HG03457 (cell line): Measurements from ENCODE around the gene TEDC2.
A peak's percentile ranks its signal among the peaks of the same experiment; 100 is the strongest.
"Not testable (repeated sequence)": the region's sequence is repeated elsewhere in the genome, so short reads cannot be mapped to it uniquely, and the experiment has no call there.

Source experiments
- ATAC-seq: cut with Tn5 transposase; IDR thresholded peaks from one replicate; pipeline ENCODE4 v1.9.1; 2021; ENCODE audit warnings: moderate number of reproducible peaks; ENCODE audit not compliant: unreplicated experiment

TEDC2 gene

DNA sequence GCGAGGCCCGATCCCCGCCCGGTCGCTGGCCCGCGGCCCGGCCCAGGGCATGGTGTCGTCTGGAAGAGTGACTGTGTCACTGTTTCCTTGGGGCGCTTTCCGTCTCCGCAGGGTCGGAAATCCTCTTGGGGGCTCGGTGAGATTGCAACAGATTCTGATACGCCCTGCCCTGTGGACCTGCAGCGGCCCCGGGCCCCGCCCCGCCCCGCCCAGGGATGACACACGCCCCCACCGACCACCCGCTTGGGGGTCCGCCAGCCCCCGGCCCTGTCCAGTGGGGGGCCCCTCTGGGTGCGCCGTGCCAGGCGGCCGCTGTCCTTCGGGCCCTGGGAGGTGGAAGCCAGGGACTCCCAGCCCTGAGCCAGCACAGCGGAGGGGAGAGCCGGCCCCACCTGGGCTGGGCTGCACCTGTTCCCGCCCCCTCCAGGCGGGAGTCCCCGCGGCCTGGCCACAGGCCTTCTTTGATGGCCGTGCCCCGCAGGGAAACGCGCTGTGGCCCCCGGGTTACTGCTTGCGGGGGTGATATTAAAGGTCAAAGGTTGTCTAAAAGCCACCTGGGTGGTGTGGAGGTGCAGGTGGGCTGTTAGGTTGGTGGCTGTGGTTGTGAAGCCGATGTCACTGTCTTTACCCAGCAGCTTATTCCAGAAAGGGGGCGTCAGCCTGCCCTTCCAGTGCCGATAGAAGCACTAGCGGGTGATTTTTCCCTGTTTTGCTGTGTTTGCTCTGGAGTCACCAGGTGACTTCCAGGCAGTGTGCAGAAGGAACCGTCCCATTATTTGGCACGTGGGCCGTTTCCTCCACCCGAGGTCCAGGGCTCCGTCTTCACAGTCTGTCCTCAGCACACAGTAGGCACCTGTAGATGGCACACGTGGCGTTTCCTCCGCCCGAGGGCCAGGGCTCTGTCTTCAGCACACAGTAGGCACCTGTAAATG is 15.8 kb downstream of the TEDC2 start:
- ATAC-seq: peak; percentile 2

DNA sequence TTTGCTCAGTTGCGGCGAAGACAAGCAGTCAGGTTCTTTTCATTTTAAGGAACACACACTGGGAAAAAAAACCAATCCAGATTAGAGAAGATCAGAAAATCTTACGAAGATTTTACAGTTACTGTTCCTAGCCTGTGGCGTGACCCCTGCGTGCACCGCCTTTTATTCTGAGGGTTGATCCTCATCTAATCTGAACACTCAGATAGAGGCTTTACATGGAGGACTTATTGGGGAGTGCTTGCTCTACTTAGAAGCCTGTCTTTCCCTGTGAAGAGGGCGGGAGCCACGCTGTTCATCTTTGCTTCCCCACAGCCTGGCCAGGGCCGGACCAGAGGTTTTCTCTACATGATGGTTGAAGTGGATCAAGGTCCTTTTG is 16.4 kb downstream of the TEDC2 start:
- ATAC-seq: no peak

DNA sequence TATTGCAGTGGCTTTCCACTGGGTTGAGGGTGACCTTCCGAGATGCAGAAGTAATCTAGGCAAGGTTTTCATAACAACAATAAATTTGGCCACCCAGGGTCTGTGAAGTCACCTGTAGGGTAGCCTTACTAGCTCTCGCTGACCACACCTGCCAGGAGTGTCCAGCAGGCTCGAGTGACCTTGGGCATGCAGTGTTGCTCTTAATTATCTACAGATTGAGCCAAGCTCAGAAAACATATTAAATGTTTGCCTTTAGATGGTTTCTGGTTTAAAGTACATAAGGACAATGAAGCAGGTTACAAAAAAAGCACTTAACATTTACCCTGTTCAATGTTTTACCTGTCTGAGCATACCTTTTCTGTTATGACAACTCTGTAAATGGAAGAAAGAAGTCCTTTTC is 16.8 kb downstream of the TEDC2 start:
- no peak for ATAC-seq

DNA sequence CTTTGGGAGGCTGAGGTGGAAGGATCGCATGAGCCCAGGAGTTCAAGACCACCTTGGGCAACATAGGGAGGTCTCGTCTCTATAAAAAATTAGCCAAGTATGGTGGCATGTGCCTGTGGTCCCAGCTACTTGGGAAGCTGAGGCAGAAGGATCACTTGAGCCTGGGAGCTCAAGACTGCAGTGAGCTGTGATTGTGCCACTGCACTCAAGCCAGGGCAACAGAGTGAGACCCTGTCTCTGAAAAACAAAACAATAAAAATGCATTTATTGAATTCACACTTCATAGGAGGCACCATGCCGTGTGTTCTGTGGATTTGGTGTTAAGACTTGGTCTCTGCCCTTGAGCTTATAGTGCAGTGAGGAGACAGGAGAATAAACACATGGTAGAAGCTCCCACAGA is 17.4 kb downstream of the TEDC2 start:
- ATAC-seq: no peak

DNA sequence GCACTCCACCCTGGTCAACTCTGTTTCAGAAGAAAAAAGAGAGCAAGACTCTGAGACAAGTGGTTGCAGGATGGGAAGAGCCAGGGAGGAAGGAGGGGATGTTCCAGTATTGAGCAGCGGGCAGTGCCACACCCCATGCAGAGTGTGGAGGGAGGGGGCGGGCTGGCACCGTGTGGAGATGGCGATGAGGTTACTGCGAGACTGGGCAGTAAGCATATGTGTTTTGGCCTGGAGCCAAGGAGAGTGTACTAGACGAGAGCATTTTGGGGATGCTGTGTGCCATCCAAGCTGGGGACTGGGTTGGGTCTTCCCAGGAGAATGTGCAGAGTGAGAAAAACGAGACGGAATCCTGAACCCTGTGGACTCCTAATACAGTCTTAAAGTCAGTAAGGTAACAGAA is 18.4 kb downstream of the TEDC2 start:
- ATAC-seq: no peak

DNA sequence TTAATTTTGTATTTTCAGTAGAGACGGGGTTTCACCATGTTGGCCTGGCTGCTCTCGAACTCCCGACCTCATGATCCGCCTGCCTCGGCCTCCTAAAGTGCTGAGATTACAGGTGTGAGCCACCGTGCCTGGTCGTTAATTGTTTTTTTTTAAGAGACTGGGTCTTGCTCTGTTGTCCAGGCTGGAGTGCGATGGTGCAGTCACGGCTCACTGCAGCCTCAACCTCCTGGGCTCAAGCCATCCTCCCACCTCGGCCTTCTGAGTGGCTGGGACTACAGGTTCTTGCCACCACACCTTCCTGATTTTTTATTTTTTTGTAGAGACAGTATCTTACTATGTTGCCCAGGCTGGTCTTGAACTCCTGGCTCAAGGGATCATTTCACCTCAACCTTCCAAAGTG is 20.1 kb downstream of the TEDC2 start:
- ATAC-seq: not testable (repeated sequence)

DNA sequence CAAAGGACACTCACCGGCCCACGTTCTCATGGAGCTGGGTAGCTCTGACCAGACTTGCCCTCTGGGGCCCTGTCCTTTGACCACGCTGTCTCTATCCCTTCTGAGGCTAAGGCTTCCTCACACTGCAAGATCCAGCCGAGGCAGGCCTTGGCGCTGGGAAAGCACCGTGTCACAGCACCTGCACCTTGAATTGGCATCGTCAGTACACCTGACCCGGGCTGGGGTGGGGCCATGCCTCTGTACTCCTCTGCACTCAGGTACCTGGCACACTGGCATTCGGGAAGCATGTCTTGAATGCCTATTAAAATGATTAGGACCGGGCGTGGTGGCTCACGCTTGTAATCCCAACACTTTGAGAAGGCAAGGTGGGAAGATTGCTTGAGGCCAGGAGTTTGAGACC is 21.0 kb downstream of the TEDC2 start:
- no peak for ATAC-seq

DNA sequence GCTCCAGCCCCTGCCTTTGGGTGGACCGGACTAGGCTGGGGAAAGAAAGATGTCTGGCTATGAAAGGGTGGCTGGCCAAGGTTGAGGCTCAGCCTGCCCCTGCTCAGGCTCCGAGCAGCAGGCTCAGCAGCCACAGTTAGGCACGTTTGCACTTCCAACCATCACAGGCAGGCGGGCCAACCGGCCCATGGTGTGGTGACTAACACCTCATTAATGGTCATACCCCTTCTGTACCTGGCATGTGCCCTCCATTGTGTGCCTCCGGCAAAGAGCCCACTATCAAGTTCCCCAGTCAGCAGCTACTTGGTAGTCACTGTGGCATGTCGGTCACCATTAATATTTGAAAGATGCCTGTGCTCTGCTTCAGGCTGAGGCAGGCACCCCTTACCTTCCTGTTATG is 21.8 kb downstream of the TEDC2 start:
- ATAC-seq: no peak

DNA sequence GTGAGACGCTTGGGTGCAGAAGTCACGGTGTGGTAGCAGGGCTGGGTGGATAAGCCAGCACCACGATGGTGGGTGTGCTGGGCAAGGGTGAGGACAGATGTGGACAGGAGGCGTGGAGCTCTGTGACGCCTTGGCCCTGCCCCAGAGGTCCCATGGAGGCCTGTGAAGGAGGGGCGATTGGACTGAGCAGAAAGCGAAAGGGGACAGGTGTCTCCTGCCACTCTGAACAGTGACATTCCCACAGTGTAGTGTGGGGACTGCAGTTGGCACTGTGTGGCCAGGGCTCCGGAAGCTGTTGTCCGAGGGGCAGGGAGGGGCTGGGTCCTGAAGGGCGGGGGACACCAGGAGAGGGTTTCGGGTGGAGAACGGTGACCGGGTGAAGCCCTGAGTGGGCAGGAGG is 22.3 kb downstream of the TEDC2 start:
- no peak for ATAC-seq

DNA sequence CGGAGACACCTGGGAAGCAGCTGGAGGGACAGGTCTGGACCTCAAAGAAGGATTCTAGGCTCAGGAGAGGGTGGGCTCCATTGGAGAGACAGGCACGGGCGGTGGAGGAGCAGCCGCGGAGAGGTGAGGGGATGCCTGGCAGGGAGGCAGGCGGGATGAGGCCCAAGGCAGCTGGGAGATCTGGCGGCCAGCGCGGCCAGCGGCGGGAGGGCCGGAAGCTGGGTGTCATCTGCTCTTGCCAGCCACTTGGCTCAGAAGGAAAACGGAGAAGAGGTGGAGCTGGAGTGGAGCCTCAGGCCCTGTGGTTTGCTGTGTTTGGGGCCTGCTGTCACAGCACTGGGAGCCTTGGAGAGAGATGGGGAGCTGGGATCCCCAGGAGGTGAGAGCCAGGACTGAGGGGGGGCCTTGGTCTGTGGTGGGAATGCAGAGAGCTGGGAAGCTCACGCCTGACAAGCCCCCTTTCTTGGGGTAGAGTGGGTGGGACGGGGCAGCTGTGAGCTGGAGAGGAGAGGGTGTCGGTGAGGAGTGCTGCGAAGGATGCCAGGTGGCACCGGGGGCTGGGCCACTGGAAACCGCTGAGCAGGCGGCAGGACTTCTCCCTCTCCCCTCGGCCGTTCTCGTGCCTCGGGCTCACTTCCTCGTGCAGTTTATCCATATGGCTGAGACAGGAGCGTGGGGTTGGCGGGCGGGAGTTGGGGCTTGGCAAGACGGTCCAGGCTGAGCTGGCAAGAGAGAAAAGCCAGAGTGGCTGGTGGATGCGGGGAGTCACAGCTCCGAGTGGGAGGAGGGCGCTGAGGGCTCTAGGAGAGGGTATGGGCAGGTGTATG is 23.0 kb downstream of the TEDC2 start:
- no peak for ATAC-seq

DNA sequence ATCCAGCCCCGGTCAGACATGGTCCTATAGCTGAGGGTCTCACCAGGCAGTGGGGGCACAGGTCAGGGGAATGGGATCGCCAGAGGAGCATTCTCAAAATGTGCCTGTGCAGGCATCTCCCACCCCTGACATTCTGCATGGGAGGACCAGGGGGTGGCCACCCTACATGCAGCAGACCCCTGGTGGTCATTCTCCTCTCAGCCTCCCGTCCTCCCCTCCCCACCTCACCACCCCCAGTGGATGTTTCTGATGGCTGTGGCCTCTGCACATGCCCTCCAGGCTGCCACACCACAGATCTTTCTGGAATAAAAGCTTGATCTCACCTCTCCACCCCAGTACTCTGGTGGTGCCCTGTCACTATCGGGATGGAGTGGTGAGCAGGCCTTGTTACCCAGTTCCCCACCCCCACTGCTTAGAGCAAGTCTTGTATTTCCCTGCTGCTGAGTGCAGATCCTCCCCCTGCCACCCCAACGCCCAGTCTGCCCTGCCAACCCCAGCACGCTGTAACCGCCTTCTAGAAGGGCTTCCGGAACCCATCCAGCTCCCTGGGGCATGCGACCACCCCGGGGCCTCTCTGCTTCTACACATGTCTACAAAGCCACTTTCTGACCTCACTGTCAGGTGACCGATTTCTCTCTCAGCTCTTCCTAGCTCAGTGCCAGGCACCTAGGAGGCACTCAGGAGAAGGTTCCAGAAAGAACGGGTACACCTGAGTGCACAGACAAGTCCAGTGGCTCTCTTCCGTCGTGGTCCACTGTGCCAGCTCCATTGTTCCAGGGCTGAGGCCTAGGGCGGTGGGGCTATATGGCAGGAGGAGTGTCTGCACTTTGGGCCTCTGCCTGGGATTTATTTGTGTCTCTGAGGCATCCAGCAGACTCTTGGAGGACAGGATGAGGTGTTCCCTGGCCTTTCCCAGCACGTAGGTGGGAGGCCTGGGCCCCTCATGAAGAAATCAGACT is 24.3 kb downstream of the TEDC2 start:
- no peak for ATAC-seq

DNA sequence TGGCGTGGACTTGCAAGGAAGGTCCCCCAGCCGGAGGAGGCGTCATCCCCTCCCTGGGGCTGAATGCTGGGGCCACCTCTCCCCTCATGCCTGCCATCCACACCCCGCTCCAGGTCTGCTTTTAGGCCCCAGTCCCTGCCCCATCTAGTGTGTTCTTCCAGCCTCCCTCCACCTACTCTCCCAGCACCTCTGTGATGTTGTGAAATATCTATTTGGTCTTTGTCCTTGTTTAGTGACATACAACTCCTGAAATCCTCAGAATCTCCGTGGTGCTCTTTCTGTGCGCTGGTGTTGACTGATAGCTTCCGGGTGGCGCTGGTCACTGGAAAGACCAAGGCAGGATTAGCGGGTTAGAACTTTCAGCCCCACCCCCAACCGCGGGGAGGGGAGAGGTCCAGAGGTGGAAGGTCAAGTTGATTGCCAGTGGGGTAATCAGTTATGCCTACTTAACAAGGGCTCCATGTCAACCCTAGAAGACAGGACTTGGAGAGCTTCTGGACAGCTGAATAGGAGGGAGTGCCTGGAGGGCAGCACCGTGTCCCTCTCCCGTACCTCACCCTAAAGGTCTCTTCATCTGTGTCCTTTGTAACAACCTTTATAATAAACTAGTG is 25.1 kb downstream of the TEDC2 start:
- no peak for ATAC-seq

DNA sequence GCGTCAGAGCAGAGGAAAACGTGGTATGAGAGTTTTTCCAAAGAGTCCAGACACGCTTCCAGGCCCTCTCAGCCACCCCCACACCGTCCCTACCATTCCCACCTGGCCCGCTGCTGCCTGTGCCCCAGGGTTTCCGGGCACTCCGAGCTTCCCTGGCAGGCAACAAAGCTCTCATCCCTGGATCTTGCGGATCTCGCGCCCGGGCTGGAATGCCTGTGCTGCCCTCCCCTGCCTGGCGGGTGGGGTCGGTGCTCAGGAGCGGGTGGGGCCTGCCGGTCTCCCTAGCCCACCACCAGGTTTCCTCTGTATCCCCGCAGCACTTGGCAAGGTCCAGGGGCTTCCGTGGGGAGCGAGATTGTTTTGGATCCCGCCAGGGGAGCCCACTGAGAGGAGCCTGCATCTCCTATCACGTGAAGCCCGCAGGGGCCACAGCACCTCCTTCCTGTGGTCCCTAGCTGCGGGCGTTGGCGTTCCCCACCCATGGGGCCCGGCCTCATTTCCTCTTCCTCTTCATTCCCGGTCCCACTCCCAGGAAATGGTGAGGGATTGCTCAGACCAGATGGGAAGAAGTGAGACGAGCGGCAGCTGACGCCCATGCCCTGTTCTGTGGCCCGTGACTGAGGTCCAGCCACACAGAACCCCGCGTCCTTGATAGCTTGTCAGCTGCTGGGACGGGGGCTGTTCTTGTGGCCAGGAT is 26.1 kb downstream of the TEDC2 start:
- no peak for ATAC-seq

DNA sequence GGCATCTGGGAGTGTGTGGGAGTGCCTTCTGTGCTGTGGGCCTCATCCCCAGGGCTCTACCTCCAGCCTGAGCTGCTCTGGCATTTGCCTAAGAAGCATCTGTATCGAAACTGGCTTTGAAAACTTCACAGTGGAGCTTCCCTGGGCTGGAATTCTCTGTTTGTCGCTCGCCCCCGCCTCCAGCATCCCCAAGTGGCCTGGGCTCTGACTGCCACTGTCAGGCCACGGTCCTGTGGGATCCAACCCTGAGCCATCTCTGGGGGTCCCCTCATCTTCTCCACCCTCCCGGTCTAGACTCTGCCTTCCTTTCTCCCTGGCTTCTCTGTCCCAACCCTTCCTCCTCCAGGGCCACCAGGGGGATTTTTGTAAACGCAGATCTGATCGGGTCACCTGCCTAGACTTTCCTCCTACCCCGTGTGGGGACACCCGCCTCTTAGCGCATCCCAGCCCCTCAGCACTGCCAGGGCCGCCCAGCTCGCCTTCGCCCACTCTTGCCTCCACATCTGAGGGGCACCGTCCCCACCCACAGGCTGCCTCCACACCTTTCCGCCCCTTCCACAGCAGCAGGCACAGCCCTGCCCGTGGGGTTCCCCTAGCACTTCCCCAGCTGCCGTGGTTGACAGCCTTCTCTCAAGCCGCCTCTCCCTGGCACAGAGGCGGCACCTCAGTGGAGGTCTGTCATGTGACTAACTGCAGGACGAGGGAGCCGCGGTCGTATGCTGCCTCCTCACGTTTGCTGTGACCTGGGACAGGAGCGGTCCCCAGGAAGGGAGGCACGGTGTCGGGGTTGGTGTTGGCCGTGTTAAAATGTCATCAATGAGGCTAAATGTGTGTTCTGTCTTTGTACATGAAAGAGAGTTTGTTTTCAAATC is 27.0 kb downstream of the TEDC2 start:
- peak; percentile 51 for ATAC-seq

DNA sequence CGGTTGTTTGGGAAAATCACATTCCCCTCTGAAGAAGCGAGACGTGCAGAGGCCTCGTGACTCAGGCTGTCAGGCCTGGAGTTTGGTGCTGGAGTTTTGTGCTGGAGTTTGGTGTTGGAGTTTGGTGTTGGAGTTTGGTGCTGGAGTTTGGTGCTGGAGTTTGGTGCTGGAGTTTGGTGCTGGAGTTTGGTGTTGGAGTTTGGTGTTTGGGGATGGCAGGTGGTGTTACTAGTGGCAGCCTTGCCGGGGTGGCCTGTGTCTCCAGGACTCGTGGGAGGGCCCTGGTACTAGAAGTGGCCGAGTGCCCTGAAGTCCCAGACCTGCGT is 27.6 kb downstream of the TEDC2 start:
- ATAC-seq: no peak

DNA sequence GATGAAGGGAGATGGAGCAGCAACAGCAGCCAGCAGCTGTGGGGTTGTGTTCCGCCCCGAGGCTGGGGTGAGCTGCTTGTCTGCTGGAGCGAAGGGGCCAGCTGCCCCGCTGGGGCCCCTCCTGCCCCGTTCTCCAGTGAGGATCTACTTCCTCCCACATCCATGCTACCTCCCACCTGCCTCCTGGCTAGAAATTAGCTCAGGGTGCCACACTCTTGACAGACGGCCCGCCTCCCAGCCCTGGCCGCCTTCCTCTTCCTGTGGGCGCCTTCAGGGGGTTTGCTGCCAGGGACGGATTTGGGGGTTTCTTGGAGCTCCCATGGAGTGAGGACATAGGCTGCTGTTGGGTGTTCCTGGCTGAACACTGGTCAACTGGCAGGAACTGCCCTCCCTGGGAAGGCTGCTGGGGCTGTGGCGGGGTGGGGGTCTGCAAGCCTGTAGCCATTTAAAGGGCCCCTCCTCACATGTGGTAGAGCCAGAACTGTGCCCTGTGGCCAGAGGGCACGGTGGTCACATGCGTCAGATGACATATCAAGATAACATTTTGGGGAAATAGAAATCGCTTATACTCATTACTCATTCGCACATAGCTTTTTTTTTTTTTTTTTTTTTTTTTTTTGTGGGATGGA is 28.1 kb downstream of the TEDC2 start:
- no peak for ATAC-seq

DNA sequence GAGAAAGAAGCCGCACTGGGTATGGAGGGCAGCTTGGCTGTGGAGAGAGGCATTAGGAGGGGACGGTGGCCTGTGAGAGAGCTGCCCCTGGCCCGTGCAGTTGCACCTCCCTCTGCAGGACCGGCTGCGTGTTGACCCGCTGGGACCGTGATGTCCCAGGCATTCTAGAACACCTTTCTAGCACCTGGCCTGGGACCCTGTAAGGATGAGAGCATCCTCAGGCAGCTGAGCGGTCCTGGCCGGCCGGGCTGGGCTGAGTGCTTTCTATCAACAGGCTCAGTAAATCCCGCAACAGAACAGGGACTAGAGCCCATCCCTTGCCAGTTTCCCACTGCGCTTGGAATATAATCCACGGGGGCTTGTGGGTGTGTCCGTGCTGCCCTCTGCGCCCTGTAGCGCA is 29.7 kb downstream of the TEDC2 start:
- no peak for ATAC-seq

DNA sequence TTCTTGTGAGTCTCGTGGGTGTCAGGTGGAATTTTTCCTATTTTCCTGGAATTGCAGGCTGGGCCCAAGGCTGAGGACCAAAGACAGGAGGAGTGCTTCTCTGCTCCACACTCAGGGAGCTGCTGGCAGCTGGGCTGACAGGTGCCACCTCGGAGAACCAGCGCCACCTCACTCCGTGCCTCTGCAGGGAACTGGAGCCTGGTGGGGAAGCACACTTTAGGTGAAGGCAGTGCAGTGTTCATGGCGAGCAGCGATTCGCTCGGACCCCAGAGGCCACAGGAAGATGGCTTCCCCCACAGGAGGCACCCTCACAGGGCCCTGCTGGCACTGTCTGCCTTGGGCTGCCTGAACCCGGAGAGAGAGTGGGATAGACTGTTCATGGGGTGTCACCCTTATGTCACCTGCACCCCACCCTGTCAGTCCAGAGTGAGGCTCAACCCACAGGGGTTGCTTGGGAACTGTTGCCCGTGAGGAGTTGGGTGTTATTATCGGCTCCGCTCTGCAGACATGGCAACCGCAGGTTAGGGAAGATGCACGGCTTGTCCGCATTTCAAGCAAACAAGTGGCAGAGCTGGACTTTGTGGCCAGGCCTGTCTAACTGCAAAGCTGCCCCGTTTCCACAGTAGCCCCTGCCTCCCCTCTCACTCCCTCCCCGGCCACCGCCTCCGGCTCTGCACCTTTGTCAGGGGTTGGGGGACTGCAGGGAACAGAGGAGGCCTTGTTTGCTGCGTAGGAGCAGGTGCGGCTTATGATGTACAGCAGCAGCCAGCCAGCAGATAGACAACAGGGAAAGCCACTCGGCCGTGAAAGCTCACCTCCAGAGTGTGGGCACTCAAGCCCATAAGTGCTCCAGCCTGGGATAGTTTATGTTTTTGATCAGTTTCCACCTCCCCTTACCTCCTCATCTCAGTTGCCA is 30.5 kb downstream of the TEDC2 start:
- no peak for ATAC-seq
